Natural killer cell (primary cell): ENCODE data around the gene VAV3. TPM values are rescaled to one million over a fixed set of nuclear protein-coding genes. Genes with fewer than 3 reads are reported as not detected.

Experiments used
- ATAC-seq, 3 donors: fragments of 150-1000 bp in 2 of 3; fragments of 200-7000 bp in 1 of 3; cut with Tn5 transposase; 1 replicate in 1 of 3; 2 replicates in 2 of 3; pipeline ENCODE4 v1.10.0; 2021; ENCODE audit warnings: mild to moderate bottlenecking in 2 of 3, moderate library complexity in 2 of 3
- DNase-seq, 2 donors: peaks; one replicate each; pipeline versions ENCODE4 v3.0.0 to v3.0.0-alpha.2; 2013 to 2021; ENCODE audit warnings: mixed read lengths in 1 of 2
- H3K27ac ChIP-seq: one replicate; pipeline ENCODE4 v1.5.1; 2013; ENCODE audit warnings: mild to moderate bottlenecking, low read length
- H3K27me3 ChIP-seq: one replicate; pipeline ENCODE4 v1.6.1; 2013; ENCODE audit warnings: low read length; ENCODE audit not compliant: control insufficient read depth, insufficient read depth
- H3K36me3 ChIP-seq: one replicate; pipeline ENCODE4 v1.6.1; 2013; ENCODE audit warnings: low read length; ENCODE audit not compliant: control insufficient read depth, insufficient read depth
- H3K4me1 ChIP-seq: one replicate; pipeline ENCODE4 v1.6.1; 2013; ENCODE audit warnings: low read length; ENCODE audit not compliant: control insufficient read depth, insufficient read depth
- H3K4me3 ChIP-seq: one replicate; pipeline ENCODE4 v1.5.1; 2013; ENCODE audit warnings: low read length
- H3K9me3 ChIP-seq: one replicate; pipeline ENCODE4 v1.6.1; 2013; ENCODE audit warnings: low read length; ENCODE audit not compliant: control insufficient read depth, insufficient read depth
- H3K27ac Mint-ChIP-seq, 2 donors: one replicate each; pipeline ENCODE4 v1.8.0; 2022; ENCODE audit warnings: mild to moderate bottlenecking in 2 of 2, mixed read lengths in 2 of 2, moderate library complexity in 1 of 2
- H3K27me3 Mint-ChIP-seq, 2 donors: one replicate each; pipeline ENCODE4 v1.8.0; 2022; ENCODE audit warnings: low read depth in 2 of 2, mixed read lengths in 2 of 2
- H3K36me3 Mint-ChIP-seq: one replicate; pipeline ENCODE4 v1.8.0; 2022; ENCODE audit warnings: mixed read lengths
- H3K4me1 Mint-ChIP-seq, 2 donors: one replicate each; pipeline ENCODE4 v1.8.0; 2022; ENCODE audit warnings: mixed read lengths in 2 of 2
- H3K4me3 Mint-ChIP-seq: one replicate; pipeline ENCODE4 v1.8.0; 2022; ENCODE audit warnings: mild to moderate bottlenecking, moderate library complexity, mixed read lengths
- H3K9me3 Mint-ChIP-seq, 2 donors: one replicate each; pipeline ENCODE4 v1.8.0; 2022; ENCODE audit warnings: mixed read lengths in 2 of 2
- WGBS: methylation state at CpG from one replicate; pipeline ENCODE4 v1.1.7; 2013; ENCODE audit warnings: missing lambda C conversion rate; ENCODE audit not compliant: insufficient coverage; 5-methylcytosine and 5-hydroxymethylcytosine counted together
- intact Hi-C: fragments of 100-400 bp; cut with micrococcal nuclease; formaldehyde crosslinking; loops from one replicate; pipeline ENCODE4 v1.14.2; 2022
- total RNA-seq, 4 donors: library from RNA; stranded (reverse); fragments of 120-200 nt in 1 of 4; gene quantifications; one replicate each; pipeline versions ENCODE4 v1.2.3 to v1.2.4, GENCODE V29; 2013 to 2022
- TF ChIP-seq, protein P1 (sequence below): fragments of 200-600 bp; IDR thresholded peaks from one replicate; pipeline ENCODE4 v1.8.0; 2022; ENCODE audit warnings: antibody characterized with exemption

Gene VAV3
- total RNA-seq, 3 donors from 2014 or later (not counting 1 experiment from before 2014, with no cell fraction given), result 95.8 to 101 (median 96.6) TPM

- Histone ChIP-seq H3K4me1 (peaks cover 36% of the 10 kb centered on the region), H3K27ac (no peak overlapping the region), H3K36me3 (no peaks in the 10 kb centered on the region), H3K4me3 (no peak overlapping the region), H3K9me3 (peaks cover 5% of the 10 kb centered on the region), H3K27me3 (no peaks in the 10 kb centered on the region)
- no peak for DNase-seq
- Mint-ChIP-seq H3K4me3 (no peak overlapping the region), H3K27ac (peak overlapping the region; percentile 89 to 91), H3K4me1 (peaks cover 77 to 87% of the 10 kb centered on the region in 2 donors), H3K36me3 (peaks cover 6% of the 10 kb centered on the region), H3K27me3 (no peaks in the 10 kb centered on the region), H3K9me3 (no peaks in the 10 kb centered on the region)
- ATAC-seq, result no peak
- intact Hi-C loops, result no loop called here
- TF ChIP-seq, protein P1, sequence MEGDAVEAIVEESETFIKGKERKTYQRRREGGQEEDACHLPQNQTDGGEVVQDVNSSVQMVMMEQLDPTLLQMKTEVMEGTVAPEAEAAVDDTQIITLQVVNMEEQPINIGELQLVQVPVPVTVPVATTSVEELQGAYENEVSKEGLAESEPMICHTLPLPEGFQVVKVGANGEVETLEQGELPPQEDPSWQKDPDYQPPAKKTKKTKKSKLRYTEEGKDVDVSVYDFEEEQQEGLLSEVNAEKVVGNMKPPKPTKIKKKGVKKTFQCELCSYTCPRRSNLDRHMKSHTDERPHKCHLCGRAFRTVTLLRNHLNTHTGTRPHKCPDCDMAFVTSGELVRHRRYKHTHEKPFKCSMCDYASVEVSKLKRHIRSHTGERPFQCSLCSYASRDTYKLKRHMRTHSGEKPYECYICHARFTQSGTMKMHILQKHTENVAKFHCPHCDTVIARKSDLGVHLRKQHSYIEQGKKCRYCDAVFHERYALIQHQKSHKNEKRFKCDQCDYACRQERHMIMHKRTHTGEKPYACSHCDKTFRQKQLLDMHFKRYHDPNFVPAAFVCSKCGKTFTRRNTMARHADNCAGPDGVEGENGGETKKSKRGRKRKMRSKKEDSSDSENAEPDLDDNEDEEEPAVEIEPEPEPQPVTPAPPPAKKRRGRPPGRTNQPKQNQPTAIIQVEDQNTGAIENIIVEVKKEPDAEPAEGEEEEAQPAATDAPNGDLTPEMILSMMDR, result no peak
Measured at GRCh38 chr1:107866870-107867269, 98.1 kb downstream of the VAV3 start.

DNA sequence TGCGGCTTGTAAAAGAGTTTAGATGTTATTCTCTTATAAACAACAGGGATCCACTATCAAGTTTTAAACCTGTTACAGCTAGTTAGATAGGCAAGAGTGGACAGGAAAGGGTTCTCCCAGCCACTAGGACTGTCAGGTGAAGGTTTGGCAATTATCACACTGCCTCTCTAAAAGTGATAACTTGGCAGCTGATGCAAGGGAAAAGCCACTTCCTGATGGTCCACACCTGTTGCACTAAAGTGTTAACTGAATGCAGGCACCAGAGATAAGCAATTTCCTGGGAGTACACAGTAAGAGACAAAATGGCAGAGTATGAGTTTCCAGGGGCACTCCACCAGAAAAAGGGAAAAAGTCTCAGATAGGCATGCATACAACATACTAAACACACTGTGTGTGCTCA, 99.4 kb downstream of the VAV3 start:
- H3K27ac Mint-ChIP-seq, result peak overlapping the region; percentile 33 to 65
- H3K27ac ChIP-seq, result no peak overlapping the region
- no peak for DNase-seq

DNA sequence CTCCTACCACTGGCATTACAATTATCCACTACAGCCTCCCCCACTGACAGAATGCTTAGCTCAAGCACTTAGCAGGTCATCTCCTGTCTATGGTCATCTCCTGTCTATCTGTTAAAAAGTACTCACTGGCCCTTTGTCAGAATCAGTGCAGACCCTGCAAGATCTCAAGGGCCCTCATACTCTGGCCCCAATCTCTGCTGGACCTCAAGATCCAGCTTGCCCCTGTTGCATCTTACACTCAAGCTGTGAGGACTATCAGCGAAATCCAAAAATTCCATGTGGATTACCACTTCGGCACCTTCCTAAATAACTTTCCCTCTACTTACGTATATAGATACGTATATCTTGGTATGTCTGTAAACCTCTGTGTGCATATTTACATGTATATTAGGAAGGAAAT, 101.6 kb downstream of the VAV3 start:
- no peaks in the 10 kb centered on the region for H3K36me3 ChIP-seq
- ATAC-seq (no peak), DNase-seq (no peak)
- WGBS, result 87% methylated on average over 3 of the region's 4 CpGs
- Mint-ChIP-seq H3K9me3 (no peaks in the 10 kb centered on the region), H3K4me1 (peaks cover 65 to 68% of the 10 kb centered on the region in 2 donors), H3K36me3 (peaks cover 16% of the 10 kb centered on the region), H3K27ac (peak overlapping the region; percentile 4 to 45), H3K27me3 (no peaks in the 10 kb centered on the region), H3K4me3 (no peak overlapping the region)
- H3K4me3 ChIP-seq, result no peak overlapping the region
- intact Hi-C loops, result no loop called here
- no peaks in the 10 kb centered on the region for H3K27me3 ChIP-seq
- peaks cover 7% of the 10 kb centered on the region for H3K9me3 ChIP-seq
- H3K4me1 ChIP-seq, result peaks cover 29% of the 10 kb centered on the region
- TF ChIP-seq, protein P1, result no peak
- H3K27ac ChIP-seq, result no peak overlapping the region

More for the DNA sequence above, 99.4 kb downstream of the VAV3 start:
- H3K9me3 Mint-ChIP-seq, result no peaks in the 10 kb centered on the region
- 100% methylated on average over 1 of the region's 1 CpG for WGBS
- ATAC-seq, result no peak
- H3K27me3 Mint-ChIP-seq, result no peaks in the 10 kb centered on the region
- Histone ChIP-seq H3K9me3 (peaks cover 7% of the 10 kb centered on the region), H3K4me3 (no peak overlapping the region), H3K27me3 (no peaks in the 10 kb centered on the region), H3K36me3 (no peaks in the 10 kb centered on the region), H3K4me1 (peaks cover 31% of the 10 kb centered on the region)
- peaks cover 16% of the 10 kb centered on the region for H3K36me3 Mint-ChIP-seq
- H3K4me1 Mint-ChIP-seq, result peaks cover 74 to 85% of the 10 kb centered on the region in 2 donors
- peak overlapping the region; percentile 38 for H3K4me3 Mint-ChIP-seq
- TF ChIP-seq, protein P1, result no peak
- intact Hi-C loops, result no loop called here

DNA sequence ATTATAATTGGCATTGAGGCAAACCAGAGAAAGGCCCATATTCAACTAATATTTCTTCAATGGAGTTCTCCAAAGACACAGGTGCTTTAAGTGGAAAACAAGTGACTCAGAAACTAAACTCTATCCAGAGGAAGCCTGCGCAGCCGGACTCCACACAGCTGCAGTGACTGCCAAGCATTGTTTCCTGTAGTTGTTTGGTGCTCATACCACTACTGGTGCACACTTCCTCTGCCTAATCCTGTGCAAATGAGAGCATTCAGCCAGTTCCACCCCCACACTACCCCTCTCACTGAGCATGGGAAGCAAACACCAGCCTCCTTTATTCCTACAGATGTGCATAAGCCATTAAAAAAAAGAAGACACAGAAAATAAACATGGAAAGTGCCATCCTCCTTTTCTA, 102.9 kb downstream of the VAV3 start:
- Mint-ChIP-seq H3K27me3 (no peaks in the 10 kb centered on the region), H3K9me3 (no peaks in the 10 kb centered on the region), H3K36me3 (peaks cover 16% of the 10 kb centered on the region), H3K27ac (peak overlapping the region; percentile 41 to 73), H3K4me3 (no peak overlapping the region), H3K4me1 (peaks cover 57 to 67% of the 10 kb centered on the region in 2 donors)
- no peak for DNase-seq
- Histone ChIP-seq H3K27me3 (no peaks in the 10 kb centered on the region), H3K36me3 (no peaks in the 10 kb centered on the region), H3K4me3 (no peak overlapping the region), H3K9me3 (peaks cover 7% of the 10 kb centered on the region), H3K4me1 (peaks cover 25% of the 10 kb centered on the region), H3K27ac (no peak overlapping the region)
- intact Hi-C loops, result no loop called here
- ATAC-seq, result peak in 1 of 3 donors; percentile 57
- TF ChIP-seq, protein P1, result no peak
- WGBS, result 34% methylated on average over 2 of the region's 2 CpGs
